ENCODE results near the gene TYK2. TPM values are rescaled to one million over a fixed set of nuclear protein-coding genes. Genes with fewer than 3 reads are reported as not detected.

TYK2 gene
- total and polyA plus RNA-seq, 2 experiments from 2014 or later, result 60.4 to 85.5 TPM

- Histone ChIP-seq H4K20me1 (ENCODE audit: insufficient read depth) (no peaks in the 10 kb centered on the region), H3K9me2 (ENCODE audit: insufficient read depth) (no peaks in the 10 kb centered on the region), H3F3A (ENCODE audit: insufficient read depth) (no peaks in the 10 kb centered on the region), H3K4me1 (ENCODE audit: insufficient read depth) (no peaks in the 10 kb centered on the region; the same call in 1 of the 2 replicates), H3K27ac (no peak overlapping the region), H3K9me3 (ENCODE audit: low read depth) (no peaks in the 10 kb centered on the region), H3K9ac (no peak overlapping the region), H3K27me3 (replicated peaks; ENCODE audit: insufficient read depth) (no peaks in the 10 kb centered on the region), H3K4me2 (ENCODE audit: unreplicated experiment) (no peak overlapping the region), H3K36me3 (ENCODE audit: low read depth) (no peaks in the 10 kb centered on the region), H2AFZ (peak overlapping the region; percentile 41; the same call in 1 of the 2 replicates), H3K79me2 (ENCODE audit: insufficient read depth) (no peaks in the 10 kb centered on the region), H3K4me3 (no peak overlapping the region)
- DNase-seq, result peak; percentile 37
- in situ Hi-C loops (cut with MboI), result no loop called here
- no peak for TF ChIP-seq EZH2phosphoT487 (IDR thresholded peaks at IDR 0.05; ENCODE audit: insufficient read depth, low read depth)
- WGBS, 2 experiments (ENCODE audit: low coverage in 1 of 2, low lambda C conversion rate in 2 of 2, missing lambda C conversion rate in 2 of 2), result 69 to 71% methylated on average over 16 to 18 of the region's 18 CpGs
These were observed 28.3 kb upstream of the TYK2 start for GRCh38 chr19:10408511-10409283.

DNA sequence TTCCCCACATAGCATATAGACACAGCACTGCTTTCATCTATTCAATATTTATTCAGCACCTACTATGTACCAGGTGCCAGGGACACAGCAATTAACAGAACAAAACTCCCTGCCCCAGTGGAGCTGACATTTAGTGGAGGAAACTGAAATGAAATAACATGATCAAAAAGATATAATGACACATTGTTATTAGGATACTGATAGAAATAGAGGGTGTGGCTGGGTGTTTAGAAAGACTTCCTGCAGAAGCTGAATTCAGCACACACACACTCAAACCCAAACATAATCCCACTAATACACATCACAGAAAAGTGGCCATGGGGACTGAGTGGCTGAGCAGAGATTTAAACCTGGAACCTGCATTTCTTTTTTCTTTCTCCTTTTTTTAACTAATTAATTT, 26.7 kb upstream of the TYK2 start:
- Histone ChIP-seq H3K79me2 (ENCODE audit: insufficient read depth) (peaks cover 12% of the 10 kb centered on the region), H3K27ac (no peak overlapping the region), H2AFZ (no peak overlapping the region), H3K4me2 (ENCODE audit: unreplicated experiment) (no peak overlapping the region), H3F3A (ENCODE audit: insufficient read depth) (no peaks in the 10 kb centered on the region), H3K4me3 (no peak overlapping the region), H3K4me1 (ENCODE audit: insufficient read depth) (no peaks in the 10 kb centered on the region; the same call in 1 of the 2 replicates), H3K9ac (no peak overlapping the region), H3K9me2 (ENCODE audit: insufficient read depth) (no peaks in the 10 kb centered on the region), H3K9me3 (ENCODE audit: low read depth) (no peaks in the 10 kb centered on the region), H3K36me3 (ENCODE audit: low read depth) (no peaks in the 10 kb centered on the region), H3K27me3 (replicated peaks; ENCODE audit: insufficient read depth) (no peaks in the 10 kb centered on the region), H4K20me1 (ENCODE audit: insufficient read depth) (no peaks in the 10 kb centered on the region)
- in situ Hi-C loops (cut with MboI), result no loop called here
- TF ChIP-seq EZH2phosphoT487 (IDR thresholded peaks at IDR 0.05; ENCODE audit: insufficient read depth, low read depth) (no peak), EZH2 (IDR thresholded peaks at IDR 0.05; ENCODE audit: insufficient read depth, poor library complexity, severe bottlenecking) (no peak)
- no peak for DNase-seq

- H3K4me2 ChIP-seq (ENCODE audit: unreplicated experiment), result no peak overlapping the region
- TF ChIP-seq EZH2 (IDR thresholded peaks at IDR 0.05; ENCODE audit: insufficient read depth, poor library complexity, severe bottlenecking), result no peak
- TF ChIP-seq EZH2phosphoT487 (IDR thresholded peaks at IDR 0.05; ENCODE audit: insufficient read depth, low read depth), result no peak
These were observed 25.8 kb upstream of the TYK2 start for GRCh38 chr19:10406191-10406590.

GRCh38 chr19:10404888-10405820, 24.8 kb upstream of the TYK2 start:
- no peaks in the 10 kb centered on the region for H3K9me2 ChIP-seq (ENCODE audit: insufficient read depth)
- H3K9ac ChIP-seq, result peak overlapping the region; percentile 95
- H3F3A ChIP-seq (ENCODE audit: insufficient read depth), result no peaks in the 10 kb centered on the region
- peaks cover 32% of the 10 kb centered on the region for H3K79me2 ChIP-seq (ENCODE audit: insufficient read depth)
- H3K4me3 ChIP-seq, result peak overlapping the region; percentile 88
- no peaks in the 10 kb centered on the region for H3K36me3 ChIP-seq (ENCODE audit: low read depth)
- H3K27me3 ChIP-seq (replicated peaks; ENCODE audit: insufficient read depth), result no peaks in the 10 kb centered on the region
- H3K27ac ChIP-seq, result no peak overlapping the region
- WGBS, 2 experiments (ENCODE audit: low coverage in 1 of 2, low lambda C conversion rate in 2 of 2, missing lambda C conversion rate in 2 of 2), result 9 to 10% methylated on average over 27 to 42 of the region's 43 CpGs
- peak overlapping the region; percentile 93 for H2AFZ ChIP-seq
- H3K4me1 ChIP-seq (ENCODE audit: insufficient read depth), result peaks cover 17% of the 10 kb centered on the region
- H4K20me1 ChIP-seq (ENCODE audit: insufficient read depth), result no peaks in the 10 kb centered on the region; the same call in 1 of the 2 replicates
- DNase-seq, result peak; percentile 46
- peak overlapping the region; percentile 98 for H3K4me2 ChIP-seq (ENCODE audit: unreplicated experiment)
- TF ChIP-seq EZH2 (IDR thresholded peaks at IDR 0.05; ENCODE audit: insufficient read depth, poor library complexity, severe bottlenecking), result no peak
- no peak for TF ChIP-seq EZH2phosphoT487 (IDR thresholded peaks at IDR 0.05; ENCODE audit: insufficient read depth, low read depth)
- H3K9me3 ChIP-seq (ENCODE audit: low read depth), result no peaks in the 10 kb centered on the region
- in situ Hi-C loops (cut with MboI), result no loop called here

More at GRCh38 chr19:10406191-10406590, 25.8 kb upstream of the TYK2 start:
- Histone ChIP-seq H3K27me3 (replicated peaks; ENCODE audit: insufficient read depth) (no peaks in the 10 kb centered on the region), H3K4me3 (no peak overlapping the region), H3K27ac (no peak overlapping the region), H3K9me3 (ENCODE audit: low read depth) (no peaks in the 10 kb centered on the region), H4K20me1 (ENCODE audit: insufficient read depth) (no peaks in the 10 kb centered on the region; the same call in 1 of the 2 replicates), H3K4me1 (ENCODE audit: insufficient read depth) (peaks cover 7% of the 10 kb centered on the region), H2AFZ (no peak overlapping the region), H3K9me2 (ENCODE audit: insufficient read depth) (no peaks in the 10 kb centered on the region), H3K9ac (no peak overlapping the region), H3K79me2 (ENCODE audit: insufficient read depth) (peaks cover 22% of the 10 kb centered on the region), H3F3A (ENCODE audit: insufficient read depth) (no peaks in the 10 kb centered on the region), H3K36me3 (ENCODE audit: low read depth) (no peaks in the 10 kb centered on the region)
- 84% methylated on average over 6 of the region's 6 CpGs for WGBS, 2 experiments (ENCODE audit: low coverage in 1 of 2, low lambda C conversion rate in 2 of 2, missing lambda C conversion rate in 2 of 2)
- in situ Hi-C loops (cut with MboI), result no loop called here
- no peak for DNase-seq
